Keratinocyte (primary cell): ENCODE results near the gene SF3B2. TPM values are rescaled to one million over a fixed set of nuclear protein-coding genes. Genes with fewer than 3 reads are reported as not detected.

Experiments used
- DNase-seq: peaks from one replicate; pipeline ENCODE4 v3.0.0-alpha.2; 2011; ENCODE audit warnings: low read depth, missing footprints, low spot score
- FAIRE-seq: peaks from 2 replicates; lab custom pipeline; 2011; peaks lifted over from hg19 to GRCh38; lab: Jason Lieb, UNC
- H2AFZ ChIP-seq: 2 replicates; pipeline ENCODE4 v1.6.0; 2012; ENCODE audit warnings: low read length, control low read depth, inconsistent platforms; ENCODE audit not compliant: control insufficient read depth
- H3K27ac ChIP-seq: 2 replicates; pipeline ENCODE4 v1.5.1; 2011; ENCODE audit warnings: low read length; ENCODE audit not compliant: control insufficient read depth, insufficient read depth
- H3K27me3 ChIP-seq: 3 replicates; pipeline ENCODE4 v1.6.0; 2011; ENCODE audit warnings: low read length; ENCODE audit not compliant: control insufficient read depth, insufficient read depth; ENCODE audit errors: extremely low read depth
- H3K36me3 ChIP-seq, 2 experiments: 2 replicates in 1 of 2; 3 replicates in 1 of 2; pipeline ENCODE4 v1.5.1; 2011; ENCODE audit warnings: low read length in 2 of 2, mild to moderate bottlenecking in 1 of 2; ENCODE audit not compliant: control insufficient read depth in 2 of 2, insufficient read depth in 2 of 2; ENCODE audit errors: extremely low read depth in 1 of 2
- H3K4me1 ChIP-seq: 3 replicates; pipeline ENCODE4 v1.5.1; 2011; ENCODE audit warnings: low read length; ENCODE audit not compliant: control insufficient read depth, insufficient read depth; ENCODE audit errors: extremely low read depth
- H3K4me2 ChIP-seq: 3 replicates; pipeline ENCODE4 v1.6.0; 2011; ENCODE audit warnings: low read depth, low read length; ENCODE audit not compliant: control insufficient read depth, insufficient read depth; ENCODE audit errors: extremely low read depth
- H3K4me3 ChIP-seq, 3 experiments: fragments of 200-600 bp in 1 of 3; sonication (generic) in 1 of 3; 2 replicates in 2 of 3; 3 replicates in 1 of 3; pipeline ENCODE4 v1.5.1; 2011 to 2016; ENCODE audit warnings: low read length in 3 of 3, mild to moderate bottlenecking in 3 of 3, control low read depth in 2 of 3, inconsistent platforms in 1 of 3, low read depth in 1 of 3, mixed read lengths in 1 of 3, mixed run types in 1 of 3, moderate library complexity in 1 of 3; ENCODE audit not compliant: control insufficient read depth in 2 of 3, insufficient read depth in 2 of 3; ENCODE audit errors: extremely low read depth in 1 of 3
- H3K79me2 ChIP-seq: 2 replicates; pipeline ENCODE4 v1.6.0; 2012; ENCODE audit warnings: low read length; ENCODE audit not compliant: control insufficient read depth, insufficient read depth
- H3K9ac ChIP-seq: 3 replicates; pipeline ENCODE4 v1.6.0; 2011; ENCODE audit warnings: low read length; ENCODE audit not compliant: control insufficient read depth, insufficient read depth; ENCODE audit errors: extremely low read depth
- H3K9me1 ChIP-seq: 3 replicates; pipeline ENCODE4 v1.6.0; 2011; ENCODE audit warnings: low read length; ENCODE audit not compliant: control insufficient read depth, insufficient read depth; ENCODE audit errors: extremely low read depth
- H3K9me3 ChIP-seq: 2 replicates; pipeline ENCODE4 v1.5.1; 2012; ENCODE audit warnings: low read depth, low read length; ENCODE audit not compliant: control insufficient read depth
- H4K20me1 ChIP-seq: 3 replicates; pipeline ENCODE4 v1.6.0; 2011; ENCODE audit warnings: low read length; ENCODE audit not compliant: control insufficient read depth, insufficient read depth; ENCODE audit errors: extremely low read depth
- CTCF ChIP-seq, 3 experiments: IDR thresholded peaks in 1 of 3; conservative IDR thresholded peaks in 1 of 3; optimal IDR thresholded peaks in 1 of 3; 2 replicates in 2 of 3; 3 replicates in 1 of 3; pipeline versions ENCODE3 to v1.5.1; 2011; ENCODE audit warnings: low read length in 3 of 3, mild to moderate bottlenecking in 3 of 3, moderate library complexity in 2 of 3, control low read depth in 1 of 3, inconsistent platforms in 1 of 3; ENCODE audit not compliant: insufficient read depth in 2 of 3; ENCODE audit errors: extremely low read depth in 1 of 3
- EZH2 ChIP-seq: IDR thresholded peaks from one replicate; pipeline ENCODE4 v1.6.1; 2012; ENCODE audit warnings: inconsistent platforms, mild to moderate bottlenecking, low read length, moderate library complexity
- dilution Hi-C: fragments of 300-500 bp; cut with MboI; formaldehyde crosslinking; loops from one replicate; pipeline ENCODE4 v1.7.0; 2020; ENCODE audit warnings: low sequenced_read_pairs; ENCODE audit not compliant: extremely low pct_ligation_motif_present
- polyA plus RNA-seq, 5 experiments: library from polyadenylated mRNA; depleted of rRNA in 3 of 5; stranded (reverse) in 3 of 5; stranded (forward) in 1 of 5; unstranded in 1 of 5; fragments of >200 nt; gene quantifications; 1 replicate in 1 of 5; 2 replicates in 3 of 5; 3 replicates in 1 of 5; pipeline versions ENCODE4 v1.2.1 to v1.2.3, GENCODE V29; 2011 to 2012; ENCODE audit warnings: missing spikeins in 2 of 5, low read depth in 1 of 5, low replicate concordance in 1 of 5

SF3B2 gene
- polyA plus RNA-seq, 1 donor (not counting 4 experiments of a cell fraction or from before 2014, with no cell fraction given), result 73.0 TPM

GRCh38 chr11:66104057-66104638, 52.0 kb downstream of the SF3B2 start:
- Histone ChIP-seq H3K9me1 (peaks cover 2% of the 10 kb centered on the region), H3K9me3 (no peaks in the 10 kb centered on the region), H3K27ac (no peak overlapping the region), H3K9ac (no peak overlapping the region), H4K20me1 (no peaks in the 10 kb centered on the region), H3K4me2 (no peak overlapping the region), H3K4me3 (no peak overlapping the region), H3K4me1 (peaks cover 22% of the 10 kb centered on the region), H3K79me2 (peaks cover 38% of the 10 kb centered on the region), H3K36me3 (peaks cover 0 to 3% of the 10 kb centered on the region in 2 experiments), H2AFZ (no peak overlapping the region), H3K27me3 (no peaks in the 10 kb centered on the region)
- FAIRE-seq (no peak), DNase-seq (no peak)
- dilution Hi-C loops, result no loop called here
- TF ChIP-seq CTCF (optimal IDR thresholded peaks at IDR 0.05 in 1 of 3, IDR thresholded peaks at IDR 0.05 in 1 of 3, conservative IDR thresholded peaks at IDR 0.05 in 1 of 3; ENCODE audit: extremely low read depth in 1 of 3, insufficient read depth in 2 of 3, low read length in 3 of 3) (no peak), EZH2 (no peak)

GRCh38 chr11:66106786-66107599, 54.8 kb downstream of the SF3B2 start:
- no peaks in the 10 kb centered on the region for H4K20me1 ChIP-seq
- H2AFZ ChIP-seq, result no peak overlapping the region
- no peaks in the 10 kb centered on the region for H3K9me1 ChIP-seq
- dilution Hi-C loops, result no loop called here
- H3K9ac ChIP-seq, result no peak overlapping the region
- H3K4me1 ChIP-seq, result peaks cover 25% of the 10 kb centered on the region
- FAIRE-seq (no peak), DNase-seq (no peak)
- H3K9me3 ChIP-seq, result no peaks in the 10 kb centered on the region
- H3K4me3 ChIP-seq, result no peak overlapping the region
- H3K36me3 ChIP-seq, result peaks cover 0 to 3% of the 10 kb centered on the region in 2 experiments
- no peaks in the 10 kb centered on the region for H3K27me3 ChIP-seq
- no peak overlapping the region for H3K27ac ChIP-seq
- TF ChIP-seq EZH2 (no peak), CTCF (optimal IDR thresholded peaks at IDR 0.05 in 1 of 3, IDR thresholded peaks at IDR 0.05 in 1 of 3, conservative IDR thresholded peaks at IDR 0.05 in 1 of 3; ENCODE audit: extremely low read depth in 1 of 3, insufficient read depth in 2 of 3, low read length in 3 of 3) (no peak)
- peaks cover 51% of the 10 kb centered on the region for H3K79me2 ChIP-seq
- H3K4me2 ChIP-seq, result no peak overlapping the region
